ENCODE measurements around the gene ECE1. TPM values are rescaled to one million over a fixed set of nuclear protein-coding genes. Genes with fewer than 3 reads are reported as not detected.
"Not testable (repeated sequence)": the region's sequence is repeated elsewhere in the genome, so short reads cannot be mapped to it uniquely, and the experiment has no call there.

Gene ECE1
- total RNA-seq, 1 donor from 2014 or later: 336 TPM

- no peaks in the 10 kb centered on the region for H3K9me3 ChIP-seq
- peaks cover 13 to 41% of the 10 kb centered on the region in 2 donors for H3K4me1 ChIP-seq
- DNase-seq (ENCODE audit: low spot score in 2 of 2): no peak
- no peaks in the 10 kb centered on the region for H3K27me3 ChIP-seq
- no peak for TF ChIP-seq CTCF (IDR thresholded peaks at IDR 0.05)
- no peak overlapping the region for H3K27ac ChIP-seq
- intact Hi-C loops (cut with DNase I): loop anchor here (2.0 kb wide), 1 partner anchor 39 kb away; no protein-coding TSS in a partner anchor
- peaks cover 0 to 3% of the 10 kb centered on the region in 2 donors for H3K36me3 ChIP-seq
- H3K4me3 ChIP-seq: no peak overlapping the region
Observed at GRCh38 chr1:21291964-21292363, 1.7 kb upstream of the ECE1 start.

GRCh38 chr1:21291184-21291583, 921 bp upstream of the ECE1 start:
- no peak for TF ChIP-seq CTCF (IDR thresholded peaks at IDR 0.05)
- Histone ChIP-seq H3K36me3 (peaks cover 0 to 5% of the 10 kb centered on the region in 2 donors), H3K4me3 (peak overlapping the region; percentile 80 to 84), H3K9me3 (no peaks in the 10 kb centered on the region), H3K27ac (peak overlapping the region; percentile 79 to 82), H3K4me1 (peaks cover 9 to 36% of the 10 kb centered on the region in 2 donors), H3K27me3 (no peaks in the 10 kb centered on the region)
- intact Hi-C loops (cut with DNase I): loop anchor here (2.0 kb wide), 1 partner anchor 38 kb away; no protein-coding TSS in a partner anchor
- no peak for DNase-seq (ENCODE audit: low spot score in 2 of 2)

GRCh38 chr1:21290546-21290944, 282 bp upstream of the ECE1 start:
- TF ChIP-seq CTCF (IDR thresholded peaks at IDR 0.05): no peak
- intact Hi-C loops (cut with DNase I): loop anchor here (2.0 kb wide), 1 partner anchor 38 kb away; no protein-coding TSS in a partner anchor
- Histone ChIP-seq H3K27ac (peak overlapping the region; percentile 79 to 82), H3K9me3 (no peaks in the 10 kb centered on the region), H3K27me3 (no peaks in the 10 kb centered on the region), H3K4me1 (peaks cover 9 to 36% of the 10 kb centered on the region in 2 donors), H3K36me3 (peaks cover 0 to 7% of the 10 kb centered on the region in 2 donors), H3K4me3 (peak overlapping the region; percentile 80 to 84)
- no peak for DNase-seq (ENCODE audit: low spot score in 2 of 2)

GRCh38 chr1:21289127-21289526, 1.1 kb downstream of the ECE1 start:
- peak overlapping the region; percentile 80 to 84 for H3K4me3 ChIP-seq
- no peaks in the 10 kb centered on the region for H3K27me3 ChIP-seq
- intact Hi-C loops (cut with DNase I): no loop called here
- H3K36me3 ChIP-seq: peaks cover 0 to 14% of the 10 kb centered on the region in 2 donors
- H3K4me1 ChIP-seq: peaks cover 4 to 37% of the 10 kb centered on the region in 2 donors
- peak overlapping the region; percentile 79 to 82 for H3K27ac ChIP-seq
- no peak for DNase-seq (ENCODE audit: low spot score in 2 of 2)
- no peaks in the 10 kb centered on the region for H3K9me3 ChIP-seq
- no peak for TF ChIP-seq CTCF (IDR thresholded peaks at IDR 0.05)

GRCh38 chr1:21287905-21288514, 2.3 kb downstream of the ECE1 start:
- intact Hi-C loops (cut with DNase I): no loop called here
- peaks cover 2 to 32% of the 10 kb centered on the region in 2 donors for H3K4me1 ChIP-seq
- TF ChIP-seq CTCF (IDR thresholded peaks at IDR 0.05): no peak

GRCh38 chr1:21285386-21285785, 4.9 kb downstream of the ECE1 start:
- H3K27me3 ChIP-seq; H3K4me3 ChIP-seq; H3K9me3 ChIP-seq; DNase-seq (ENCODE audit: low spot score in 2 of 2); intact Hi-C loops (cut with DNase I): not testable (repeated sequence)
- H3K4me1 ChIP-seq: peaks cover under 1 to 32% of the 10 kb centered on the region in 2 donors
- H3K27ac ChIP-seq: peak overlapping the region; percentile 46 to 53
- H3K36me3 ChIP-seq: peaks cover 0 to 17% of the 10 kb centered on the region in 2 donors

More at GRCh38 chr1:21287905-21288514, 2.3 kb downstream of the ECE1 start:
- Histone ChIP-seq H3K27ac (peak overlapping the region; percentile 79 to 82), H3K36me3 (peaks cover 0 to 17% of the 10 kb centered on the region in 2 donors), H3K9me3 (no peaks in the 10 kb centered on the region), H3K27me3 (no peaks in the 10 kb centered on the region), H3K4me3 (no peak overlapping the region)
- no peak for DNase-seq (ENCODE audit: low spot score in 2 of 2)
